Neural crest cell (in vitro differentiated cells): ENCODE data around the gene SCAF8. TPM values are rescaled to one million over a fixed set of nuclear protein-coding genes. Genes with fewer than 3 reads are reported as not detected.

Experiments used
- DNase-seq: peaks from one replicate; pipeline ENCODE4 v3.0.0; 2021; ENCODE audit warnings: low read depth, mixed read lengths, low spot score
- H3K27ac Mint-ChIP-seq: one replicate; pipeline ENCODE4 v1.8.0; 2021; ENCODE audit warnings: mild to moderate bottlenecking, mixed read lengths; ENCODE audit not compliant: unreplicated experiment
- H3K27me3 Mint-ChIP-seq: 2 replicates; pipeline ENCODE4 v1.8.0; 2021; ENCODE audit warnings: low read depth, mild to moderate bottlenecking, mixed read lengths
- H3K36me3 Mint-ChIP-seq: 2 replicates; pipeline ENCODE4 v1.8.0; 2021; ENCODE audit warnings: low read depth, mild to moderate bottlenecking, mixed read lengths
- H3K4me1 Mint-ChIP-seq: 2 replicates; pipeline ENCODE4 v1.8.0; 2021; ENCODE audit warnings: mixed read lengths
- H3K4me3 Mint-ChIP-seq: one replicate; pipeline ENCODE4 v1.8.0; 2021; ENCODE audit warnings: mild to moderate bottlenecking, mixed read lengths
- H3K9me3 Mint-ChIP-seq: 2 replicates; pipeline ENCODE4 v1.8.0; 2021; ENCODE audit warnings: mixed read lengths
- total RNA-seq: library from RNA; stranded (reverse); gene quantifications from 2 replicates; pipeline ENCODE4 v1.2.1, GENCODE V29; 2021
- TF ChIP-seq, protein P1 (sequence below): fragments of 200-600 bp; sonication (generic); conservative IDR thresholded peaks from 2 replicates; pipeline ENCODE4 v1.5.0; 2021; ENCODE audit warnings: antibody characterized with exemption, mild to moderate bottlenecking

SCAF8 gene
- total RNA-seq, 1 donor from 2014 or later = 63.6 TPM

DNA sequence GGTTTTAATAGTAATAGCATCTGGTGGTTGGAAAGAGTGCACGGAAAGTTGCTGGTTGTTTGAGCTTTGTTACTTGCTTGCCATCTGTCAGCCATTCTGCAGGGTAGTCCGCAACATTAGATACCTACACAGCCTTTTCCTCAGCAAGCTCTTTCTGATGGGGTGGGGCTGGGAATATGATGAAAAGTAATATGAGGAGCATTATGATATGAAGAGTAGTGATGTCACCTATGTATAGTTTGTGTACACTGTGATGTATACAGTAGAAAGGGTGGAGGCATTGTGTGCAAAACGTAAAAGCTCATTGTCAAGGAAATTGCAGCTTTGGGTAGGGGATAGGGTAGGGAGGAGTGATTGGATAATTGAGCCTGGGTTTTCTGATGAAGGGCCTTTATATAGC is 16.1 kb downstream of the SCAF8 start:
- Mint-ChIP-seq H3K27ac (no peak overlapping the region), H3K36me3 (peaks cover 4% of the 10 kb centered on the region)

DNA sequence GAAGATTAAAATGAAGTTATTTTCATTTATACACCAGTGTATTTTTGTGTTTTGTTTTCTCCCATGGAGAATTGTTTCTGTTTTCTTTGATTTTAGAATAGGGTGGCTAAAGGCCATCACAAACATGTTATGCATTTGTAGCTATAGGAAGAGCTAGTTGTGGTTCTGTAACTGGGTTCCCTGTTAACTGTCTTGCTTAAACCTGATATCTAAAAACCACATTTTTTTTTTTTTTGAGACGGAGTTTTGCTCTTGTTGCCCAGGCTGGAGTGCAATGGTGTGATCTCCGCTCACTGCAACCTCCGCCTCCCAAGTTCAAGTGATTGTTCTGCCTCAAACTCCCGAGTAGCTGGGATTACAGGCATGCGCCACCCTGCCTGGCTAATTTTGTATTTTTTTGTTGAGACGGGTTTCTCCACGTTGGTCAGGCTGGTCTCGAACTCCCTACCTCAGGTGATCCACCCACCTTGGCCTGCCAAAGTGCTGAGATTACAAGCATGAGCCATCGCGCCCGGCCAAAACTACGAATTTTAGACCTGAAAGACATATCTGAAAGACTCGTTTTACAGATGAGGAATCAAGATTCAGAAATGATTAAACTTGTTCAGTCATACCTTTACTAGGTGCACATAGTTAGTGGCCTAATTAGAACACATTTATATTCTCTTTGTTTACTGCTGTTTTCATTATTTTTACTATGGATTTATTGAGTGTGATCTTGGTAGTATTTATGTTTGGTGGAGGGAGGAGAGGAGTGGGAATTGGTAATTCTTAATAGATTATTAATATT is 18.0 kb downstream of the SCAF8 start:
- Mint-ChIP-seq H3K9me3 (no peaks in the 10 kb centered on the region), H3K27ac (no peak overlapping the region)

More for the DNA sequence above, 16.1 kb downstream of the SCAF8 start:
- Mint-ChIP-seq H3K27me3 (no peaks in the 10 kb centered on the region), H3K9me3 (no peaks in the 10 kb centered on the region), H3K4me1 (peaks cover 35% of the 10 kb centered on the region), H3K4me3 (no peak overlapping the region)
- TF ChIP-seq, protein P1, sequence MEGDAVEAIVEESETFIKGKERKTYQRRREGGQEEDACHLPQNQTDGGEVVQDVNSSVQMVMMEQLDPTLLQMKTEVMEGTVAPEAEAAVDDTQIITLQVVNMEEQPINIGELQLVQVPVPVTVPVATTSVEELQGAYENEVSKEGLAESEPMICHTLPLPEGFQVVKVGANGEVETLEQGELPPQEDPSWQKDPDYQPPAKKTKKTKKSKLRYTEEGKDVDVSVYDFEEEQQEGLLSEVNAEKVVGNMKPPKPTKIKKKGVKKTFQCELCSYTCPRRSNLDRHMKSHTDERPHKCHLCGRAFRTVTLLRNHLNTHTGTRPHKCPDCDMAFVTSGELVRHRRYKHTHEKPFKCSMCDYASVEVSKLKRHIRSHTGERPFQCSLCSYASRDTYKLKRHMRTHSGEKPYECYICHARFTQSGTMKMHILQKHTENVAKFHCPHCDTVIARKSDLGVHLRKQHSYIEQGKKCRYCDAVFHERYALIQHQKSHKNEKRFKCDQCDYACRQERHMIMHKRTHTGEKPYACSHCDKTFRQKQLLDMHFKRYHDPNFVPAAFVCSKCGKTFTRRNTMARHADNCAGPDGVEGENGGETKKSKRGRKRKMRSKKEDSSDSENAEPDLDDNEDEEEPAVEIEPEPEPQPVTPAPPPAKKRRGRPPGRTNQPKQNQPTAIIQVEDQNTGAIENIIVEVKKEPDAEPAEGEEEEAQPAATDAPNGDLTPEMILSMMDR = no peak
- no peak for DNase-seq

DNA sequence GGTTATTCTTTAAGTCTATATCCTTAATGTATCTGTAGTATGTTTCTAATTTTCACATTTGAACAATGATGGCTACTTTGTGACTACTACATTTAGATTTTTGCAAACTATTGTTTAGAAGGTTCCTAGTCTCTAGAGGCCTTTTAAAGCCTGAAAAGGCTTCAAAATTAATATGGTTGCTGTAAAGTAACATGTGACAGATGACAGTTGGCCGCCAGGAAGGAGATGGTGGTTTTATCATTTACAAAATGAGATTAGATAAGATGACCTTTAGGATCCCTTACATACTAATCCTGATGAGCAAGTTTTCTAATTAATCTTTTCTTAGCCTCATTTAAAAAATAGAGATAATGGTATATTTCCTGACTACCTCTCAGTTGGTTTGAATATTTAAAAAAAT is 18.8 kb downstream of the SCAF8 start:
- H3K4me3 Mint-ChIP-seq = no peak overlapping the region
- no peak overlapping the region for H3K27ac Mint-ChIP-seq
- H3K4me1 Mint-ChIP-seq = peaks cover 41% of the 10 kb centered on the region

More for the DNA sequence above, 18.0 kb downstream of the SCAF8 start:
- H3K27me3 Mint-ChIP-seq = no peaks in the 10 kb centered on the region
- H3K4me1 Mint-ChIP-seq = peaks cover 45% of the 10 kb centered on the region
- DNase-seq = no peak
- TF ChIP-seq, protein P1 = no peak
- H3K4me3 Mint-ChIP-seq = no peak overlapping the region
- peaks cover 4% of the 10 kb centered on the region for H3K36me3 Mint-ChIP-seq

DNA sequence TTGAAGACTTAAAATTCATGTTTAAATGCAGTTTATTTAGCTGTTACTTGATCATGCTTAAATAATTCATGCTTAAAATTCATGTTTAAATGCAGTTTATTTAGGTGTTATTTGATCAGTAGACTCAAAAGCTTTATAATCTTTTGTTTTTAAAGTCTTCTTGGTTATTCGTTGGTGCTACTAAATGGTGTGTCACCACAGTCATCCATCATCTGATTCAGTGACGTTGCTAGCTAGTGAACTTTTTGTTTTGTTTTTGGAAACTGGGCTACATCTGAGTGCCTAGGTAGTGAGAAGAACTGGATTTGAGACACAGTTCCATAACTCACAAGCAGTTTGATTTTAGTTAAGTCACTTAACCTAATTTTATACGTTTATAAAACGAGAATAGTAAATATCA is 20.9 kb downstream of the SCAF8 start:
- Mint-ChIP-seq H3K27me3 (no peaks in the 10 kb centered on the region), H3K4me3 (no peak overlapping the region), H3K27ac (no peak overlapping the region), H3K4me1 (peaks cover 53% of the 10 kb centered on the region), H3K9me3 (no peaks in the 10 kb centered on the region), H3K36me3 (peaks cover 4% of the 10 kb centered on the region)
- no peak for DNase-seq
- TF ChIP-seq, protein P1 = no peak

More for the DNA sequence above, 18.8 kb downstream of the SCAF8 start:
- no peak for DNase-seq
- Mint-ChIP-seq H3K9me3 (no peaks in the 10 kb centered on the region), H3K36me3 (peaks cover 4% of the 10 kb centered on the region), H3K27me3 (no peaks in the 10 kb centered on the region)
- TF ChIP-seq, protein P1 = no peak

DNA sequence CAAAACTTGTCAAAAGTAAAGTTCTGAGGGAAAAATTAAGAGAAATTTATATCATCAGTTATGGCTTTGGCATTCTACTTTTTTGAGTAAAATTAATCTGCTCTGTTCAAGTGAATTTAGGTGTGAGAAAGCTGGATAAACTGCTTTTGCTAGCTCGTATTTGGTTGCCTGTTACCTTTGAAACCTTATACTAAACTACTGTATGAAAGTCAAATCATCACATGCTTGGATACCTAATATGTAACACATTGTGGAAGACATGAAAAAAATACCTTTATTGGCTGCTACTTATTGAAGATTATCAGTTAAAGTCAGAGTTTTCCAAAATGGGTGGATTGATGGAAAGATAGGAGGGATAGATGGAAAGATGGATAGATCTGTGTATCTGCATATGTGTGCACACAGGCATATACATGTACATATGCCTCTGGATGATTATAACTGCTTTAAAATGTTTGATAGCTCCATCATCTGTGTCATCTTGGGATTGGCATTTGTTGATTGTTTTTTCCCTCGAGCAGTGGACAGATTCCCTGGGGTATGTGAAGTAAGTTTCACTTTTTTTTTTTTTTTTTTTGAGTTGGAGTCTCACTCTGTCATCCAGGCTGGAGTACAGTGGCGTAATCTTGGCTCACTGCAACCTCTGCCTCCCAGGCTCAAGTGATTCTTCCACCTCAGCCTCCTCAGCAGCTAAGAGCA is 24.3 kb downstream of the SCAF8 start:
- Mint-ChIP-seq H3K27me3 (no peaks in the 10 kb centered on the region), H3K4me1 (peaks cover 43% of the 10 kb centered on the region)
- TF ChIP-seq, protein P1 = no peak

More for the DNA sequence above, 24.3 kb downstream of the SCAF8 start:
- Mint-ChIP-seq H3K36me3 (peaks cover 4% of the 10 kb centered on the region), H3K4me3 (no peak overlapping the region), H3K27ac (no peak overlapping the region), H3K9me3 (no peaks in the 10 kb centered on the region)
- DNase-seq = no peak
